ENCODE results near the gene TMEM170A.

- TF ChIP-seq CTCF (IDR thresholded peaks at IDR 0.05; ENCODE audit: insufficient read depth, low read length, poor library complexity, severe bottlenecking) (no peak), EZH2phosphoT487 (conservative IDR thresholded peaks at IDR 0.05; ENCODE audit: low read length) (no peak)
Observed at GRCh38 chr16:75503801-75504200, 39.3 kb upstream of the TMEM170A start.
